Activated CD8-positive, alpha-beta memory T cell treated with anti-CD3 and anti-CD28 coated beads for 36 hours (primary cell): Measurements from ENCODE around the gene KCNQ1. TPM values are rescaled to one million over a fixed set of nuclear protein-coding genes. Genes with fewer than 3 reads are reported as not detected.

Source experiments
- CTCF ChIA-PET: fragments of 350-600 bp; sonication (Branson Sonifier 250); formaldehyde crosslinking; loops from one replicate; lab custom pipeline; 2021; ENCODE audit warnings: antibody characterized with exemption; lab: Charles Lee
- POLR2A ChIA-PET: fragments of 350-600 bp; sonication (Branson Sonifier 250); formaldehyde crosslinking; loops from one replicate; lab custom pipeline; 2021; ENCODE audit warnings: antibody characterized with exemption; lab: Charles Lee
- total RNA-seq, 2 experiments: library from RNA; stranded (reverse); gene quantifications; one replicate each; pipeline ENCODE4 v1.2.3, GENCODE V29; 2021

KCNQ1 gene
- total RNA-seq, 2 experiments from 2014 or later = 3.1 to 3.9 TPM

GRCh38 chr11:2694995-2695939, 250.5 kb downstream of the KCNQ1 start:
- ChIA-PET CTCF (interaction anchor here (1.2 kb wide), 1 partner anchor 52 kb away, joined by 3 read pairs; no protein-coding TSS in a partner anchor), POLR2A (no interaction called here)

- CTCF ChIA-PET = no interaction called here
- POLR2A ChIA-PET = no interaction called here
Measured at GRCh38 chr11:2696455-2696854, 251.6 kb downstream of the KCNQ1 start.

- ChIA-PET POLR2A (no interaction called here), CTCF (no interaction called here)
Measured at GRCh38 chr11:2697866-2698265, 253.1 kb downstream of the KCNQ1 start.

- POLR2A ChIA-PET = no interaction called here
- CTCF ChIA-PET = no interaction called here
Measured at GRCh38 chr11:2698386-2699184, 253.8 kb downstream of the KCNQ1 start.

GRCh38 chr11:2699185-2699530, 254.3 kb downstream of the KCNQ1 start:
- POLR2A ChIA-PET = interaction anchor here (0.5 kb wide), 1 partner anchor 1093 kb away, joined by 6 read pairs; no protein-coding TSS in a partner anchor
- CTCF ChIA-PET = no interaction called here

GRCh38 chr11:2699531-2700414, 255.0 kb downstream of the KCNQ1 start, which contains the start of gene KCNQ1OT1:
TSS of gene KCNQ1OT1 (minus strand) at chr11:2699994.
- ChIA-PET POLR2A (interaction anchor here (0.5 kb wide), 1 partner anchor 1092 kb away, joined by 6 read pairs; no protein-coding TSS in a partner anchor), CTCF (no interaction called here)

GRCh38 chr11:2700415-2701211, 255.8 kb downstream of the KCNQ1 start:
- ChIA-PET CTCF (no interaction called here), POLR2A (no interaction called here)

- POLR2A ChIA-PET = no interaction called here
- CTCF ChIA-PET = no interaction called here
Measured at GRCh38 chr11:2701230-2701629, 256.4 kb downstream of the KCNQ1 start.

- ChIA-PET CTCF (no interaction called here), POLR2A (no interaction called here)
Measured at GRCh38 chr11:2701898-2702434, 257.2 kb downstream of the KCNQ1 start.

- CTCF ChIA-PET = no interaction called here
- POLR2A ChIA-PET = no interaction called here
Measured at GRCh38 chr11:2702771-2703362, 258.1 kb downstream of the KCNQ1 start.

GRCh38 chr11:2703363-2704141, 258.7 kb downstream of the KCNQ1 start:
- ChIA-PET CTCF (no interaction called here), POLR2A (no interaction called here)

- POLR2A ChIA-PET = no interaction called here
- CTCF ChIA-PET = no interaction called here
Measured at GRCh38 chr11:2704356-2704755, 259.5 kb downstream of the KCNQ1 start.

- POLR2A ChIA-PET = no interaction called here
- CTCF ChIA-PET = no interaction called here
Measured at GRCh38 chr11:2704896-2705606, 260.2 kb downstream of the KCNQ1 start.

GRCh38 chr11:2706321-2706720, 261.5 kb downstream of the KCNQ1 start:
- CTCF ChIA-PET = no interaction called here
- POLR2A ChIA-PET = no interaction called here

- ChIA-PET CTCF (no interaction called here), POLR2A (no interaction called here)
Measured at GRCh38 chr11:2707736-2708135, 262.9 kb downstream of the KCNQ1 start.

GRCh38 chr11:2708151-2708581, 263.4 kb downstream of the KCNQ1 start:
- ChIA-PET CTCF (no interaction called here), POLR2A (no interaction called here)
